GM19455 (cell line): ENCODE results near the gene LSS.
"Not testable (repeated sequence)": the region's sequence is repeated elsewhere in the genome, so short reads cannot be mapped to it uniquely, and the experiment has no call there.

Experiments used
- ATAC-seq: cut with Tn5 transposase; IDR thresholded peaks from one replicate; pipeline ENCODE4 v1.9.1; 2021; ENCODE audit not compliant: unreplicated experiment

Gene LSS

DNA sequence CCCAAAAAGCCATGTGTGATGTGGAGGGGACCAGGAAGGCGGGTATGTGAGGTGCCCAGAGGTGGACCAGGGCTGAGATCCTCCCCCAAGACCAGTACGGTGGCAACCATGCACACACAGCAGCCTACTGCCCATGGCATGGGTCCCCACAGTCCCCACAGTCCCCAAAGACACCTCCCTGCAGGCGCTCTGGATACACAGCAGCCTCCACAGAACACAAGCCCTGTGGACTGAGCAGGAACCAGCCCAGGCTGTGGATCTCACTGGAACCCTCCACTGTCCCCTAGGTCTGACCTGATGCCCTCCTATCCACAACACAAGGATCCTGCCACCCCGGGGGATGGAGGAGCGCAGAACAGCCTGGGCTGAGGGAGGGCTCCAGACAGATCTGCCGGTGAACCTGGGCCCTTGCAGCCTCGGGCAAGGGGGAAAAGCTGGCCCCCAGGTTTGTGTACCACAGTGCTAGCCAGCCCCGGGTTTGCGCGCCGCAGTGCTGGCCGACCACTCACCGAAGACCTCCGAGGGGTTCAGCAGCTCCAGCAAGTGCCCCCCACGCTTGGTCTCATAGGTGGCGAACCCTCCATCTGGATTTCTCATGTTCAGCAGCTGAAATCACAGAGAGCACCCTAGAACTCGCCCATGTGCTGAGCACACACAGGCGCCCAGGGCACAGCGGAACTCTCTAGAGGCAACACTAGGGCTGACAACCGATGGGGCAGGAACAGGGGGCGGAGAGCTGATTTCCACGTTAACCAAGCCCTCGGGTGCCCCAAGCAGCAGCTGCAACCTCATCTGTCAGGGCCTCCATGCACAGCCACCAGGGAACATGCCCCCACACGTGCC lies 22.2 kb downstream of the LSS start:
- ATAC-seq, result no peak

DNA sequence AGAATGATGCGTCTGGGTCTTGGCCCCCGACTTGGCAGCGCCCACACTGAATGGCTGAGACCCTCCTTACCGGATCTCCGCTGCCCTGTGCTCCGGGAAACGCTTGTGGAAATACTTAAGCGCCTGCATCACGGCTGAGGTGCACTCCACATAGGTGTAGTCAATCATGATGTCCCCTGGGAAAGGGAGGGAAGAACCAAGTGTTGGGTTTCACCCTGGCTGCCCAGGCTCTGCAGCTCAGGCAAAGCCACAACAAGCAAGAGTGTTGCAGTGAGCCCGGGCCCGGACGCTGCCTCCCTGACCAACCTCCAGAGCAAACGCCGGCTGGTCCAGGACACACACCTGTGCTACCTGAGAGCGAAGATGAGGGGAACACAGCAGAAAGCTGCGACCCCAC lies 22.8 kb downstream of the LSS start:
- no peak for ATAC-seq

DNA sequence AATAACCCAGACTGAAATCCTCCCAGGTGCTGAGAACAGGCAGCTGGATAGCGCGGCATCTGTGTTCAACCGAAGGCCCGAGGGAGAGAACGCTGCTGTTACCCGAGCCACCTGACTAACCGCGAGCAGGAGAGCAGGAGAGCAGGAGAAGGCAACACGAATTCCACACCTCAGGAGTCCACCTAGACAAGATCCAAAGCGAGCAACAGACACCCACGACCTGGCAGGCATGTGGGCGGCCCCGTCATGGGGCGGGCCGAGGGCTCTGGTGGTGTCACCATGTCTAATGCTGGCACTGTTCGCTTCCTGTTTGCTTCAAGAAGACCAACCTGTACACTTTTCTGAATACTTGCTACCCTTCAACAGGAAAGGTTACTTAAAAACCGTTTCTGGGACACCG lies 23.4 kb downstream of the LSS start:
- ATAC-seq, result no peak

DNA sequence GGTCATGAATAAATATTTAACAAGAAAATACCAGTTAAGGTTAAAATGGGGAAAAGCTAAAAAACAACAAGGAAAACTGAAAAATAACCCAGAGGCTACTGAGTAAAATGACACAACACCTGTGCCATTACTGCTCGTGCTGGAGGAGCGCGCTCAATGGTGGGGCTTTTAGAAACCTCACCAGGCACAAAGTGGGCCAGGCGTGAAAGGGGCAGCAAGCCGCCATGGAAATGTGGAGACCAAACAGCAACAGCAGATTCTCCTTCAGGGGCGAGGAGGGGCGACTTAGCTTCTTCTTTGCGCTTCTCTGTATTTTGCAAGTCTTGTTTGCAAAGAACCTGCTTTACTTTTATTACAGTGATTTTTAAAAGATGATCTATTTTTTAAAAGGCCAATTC lies 25.4 kb downstream of the LSS start:
- ATAC-seq, result no peak

DNA sequence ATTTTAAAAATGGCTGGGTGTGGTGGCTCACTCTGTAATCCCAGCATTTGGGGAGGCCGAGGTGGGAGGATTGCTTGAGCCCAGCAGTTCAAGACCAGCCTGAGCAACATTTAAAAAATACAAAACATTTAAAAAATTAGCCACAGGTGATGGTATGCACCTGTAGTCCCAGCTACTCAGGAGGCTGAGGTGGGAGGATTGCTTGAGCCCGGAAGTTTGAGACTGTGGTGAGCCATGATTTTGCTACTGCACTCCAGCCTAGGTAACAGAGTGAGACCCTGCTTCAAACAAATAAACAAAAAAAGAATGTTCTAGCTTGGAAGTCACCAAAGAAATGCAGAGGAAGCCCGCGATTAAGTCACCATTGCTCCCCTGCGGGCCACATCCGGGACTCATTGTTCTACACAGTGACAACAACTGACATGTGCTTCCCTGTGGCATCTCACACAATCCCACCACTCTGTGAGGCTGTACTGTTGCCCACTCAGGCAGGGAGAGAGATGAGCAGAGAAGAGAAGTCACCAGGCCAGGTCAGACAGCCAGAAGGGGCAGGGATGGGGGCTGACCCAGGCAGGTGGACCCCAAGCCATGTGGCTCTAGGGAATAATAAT lies 25.9 kb downstream of the LSS start:
- no peak for ATAC-seq

DNA sequence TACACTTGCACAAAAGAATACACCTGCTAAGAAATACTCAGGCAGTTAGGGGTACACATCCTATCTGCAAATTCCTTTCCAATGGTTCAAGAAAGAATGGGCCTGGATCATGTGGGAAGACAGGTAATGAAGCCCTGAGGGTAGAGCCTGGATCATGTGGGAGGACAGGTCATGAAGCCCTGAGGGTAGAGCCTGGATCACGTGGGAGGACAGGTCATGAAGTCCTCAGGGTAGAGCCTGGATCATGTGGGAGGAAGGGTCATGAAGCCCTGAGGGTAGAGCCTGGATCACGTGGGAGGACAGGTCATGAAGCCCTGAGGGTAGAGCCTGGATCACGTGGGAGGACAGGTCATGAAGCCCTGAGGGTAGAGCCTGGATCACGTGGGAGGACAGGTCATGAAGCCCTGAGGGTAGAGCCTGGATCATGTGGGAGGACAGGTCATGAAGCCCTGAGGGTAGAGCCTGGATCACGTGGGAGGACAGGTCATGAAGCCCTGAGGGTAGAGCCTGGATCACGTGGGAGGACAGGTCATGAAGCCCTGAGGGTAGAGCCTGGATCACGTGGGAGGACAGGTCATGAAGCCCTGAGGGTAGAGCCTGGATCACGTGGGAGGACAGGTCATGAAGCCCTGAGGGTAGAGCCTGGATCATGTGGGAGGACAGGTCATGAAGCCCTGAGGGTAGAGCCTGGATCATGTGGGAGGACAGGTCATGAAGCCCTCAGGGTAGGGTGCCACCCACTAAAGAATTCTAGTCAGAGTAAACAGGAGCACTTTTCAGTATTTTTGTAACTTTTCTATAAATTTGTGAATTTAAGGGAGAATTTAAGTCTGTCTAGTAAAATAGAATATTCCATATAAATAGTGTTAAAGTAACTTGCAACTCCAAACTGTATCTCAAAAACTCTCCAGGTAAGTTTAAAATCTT lies 27.4 kb downstream of the LSS start:
- ATAC-seq, result not testable (repeated sequence)

DNA sequence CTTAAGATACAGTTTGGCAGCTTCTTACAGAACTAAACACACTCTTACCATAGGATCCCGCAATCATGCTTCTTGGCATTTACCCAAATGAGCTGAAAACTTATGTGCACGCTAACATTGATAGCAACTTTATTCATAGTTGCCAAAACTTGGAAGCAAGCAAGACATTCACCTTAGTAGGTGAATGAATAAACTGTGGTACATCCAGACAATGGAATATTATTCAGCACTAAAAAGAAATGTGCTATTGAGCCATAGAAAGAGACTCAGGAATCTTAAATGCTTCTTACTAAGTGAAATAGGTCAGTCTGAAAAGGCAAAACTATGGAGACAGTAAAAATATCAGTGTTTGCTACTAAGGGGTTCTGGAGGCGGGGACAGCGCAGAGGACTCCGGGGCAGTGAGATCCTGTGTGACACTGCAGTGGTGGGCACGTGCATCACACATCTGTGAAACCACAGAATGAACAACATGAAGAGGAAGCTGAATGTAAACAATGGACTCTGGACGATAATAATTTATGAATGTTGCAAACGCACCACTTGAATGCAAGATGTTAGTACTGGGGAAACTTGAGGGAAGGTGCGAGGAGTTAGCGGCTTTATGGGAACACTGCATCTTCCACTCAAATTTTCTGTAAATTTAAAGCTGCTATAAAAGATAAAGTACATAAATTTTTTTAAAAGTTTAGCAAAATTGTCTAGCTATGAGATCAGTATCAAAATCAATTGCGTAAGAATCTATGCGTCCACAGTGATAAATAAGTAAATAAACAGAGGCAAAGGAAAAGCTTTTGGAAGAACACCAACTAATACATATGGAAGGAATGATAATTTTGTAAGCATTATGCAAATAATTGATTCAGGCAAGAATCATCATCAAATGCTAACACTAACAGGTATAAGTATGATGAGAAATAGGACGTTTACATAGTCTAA lies 28.9 kb downstream of the LSS start:
- ATAC-seq, result no peak

DNA sequence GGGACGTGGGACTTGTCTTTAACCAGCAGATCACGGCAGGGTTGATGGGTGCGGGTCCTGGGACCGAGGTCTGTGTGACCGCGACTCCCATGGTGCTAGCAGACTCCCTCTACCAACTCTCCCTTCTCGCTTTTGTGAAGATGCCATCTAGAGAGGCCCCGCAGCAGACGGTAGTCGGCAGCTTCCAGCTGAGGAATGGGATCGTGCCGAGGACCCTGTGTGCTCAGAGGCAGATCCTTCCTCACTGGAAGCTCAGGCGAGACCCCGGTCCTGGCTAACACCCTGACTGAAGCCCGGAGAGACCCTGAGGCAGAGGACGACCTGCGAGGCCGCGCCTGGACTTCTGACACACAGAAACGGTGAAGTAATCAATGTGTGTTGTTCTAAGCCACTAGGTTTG lies 31.8 kb downstream of the LSS start:
- ATAC-seq, result no peak

DNA sequence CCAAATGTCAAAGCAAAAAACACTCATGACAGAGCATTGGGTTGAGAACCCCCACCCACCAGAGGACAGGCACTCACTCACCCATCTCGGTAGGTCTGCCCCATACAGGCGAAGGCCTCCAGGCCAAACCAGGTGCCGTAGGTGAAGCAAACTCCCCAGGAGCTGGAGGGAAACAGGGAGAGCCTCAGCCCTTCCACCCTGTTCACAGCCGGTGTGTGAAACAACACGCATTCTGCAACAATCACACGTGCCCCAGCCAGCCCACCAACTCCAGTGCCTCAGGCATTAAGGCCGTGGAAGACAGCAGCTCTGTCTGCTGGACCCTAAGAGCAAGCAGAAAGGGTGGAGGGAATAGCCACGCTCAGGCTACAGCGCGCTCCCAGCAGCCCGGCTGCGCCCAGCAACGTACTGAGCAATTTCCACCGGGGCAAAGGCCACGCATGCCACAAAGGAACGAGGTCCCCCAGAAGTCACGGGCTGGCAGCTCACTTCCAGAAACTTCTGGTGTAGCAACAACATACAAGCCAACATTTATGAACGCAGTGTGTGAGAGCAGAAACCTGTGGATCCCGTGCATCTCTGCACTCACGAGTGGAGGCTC lies 32.9 kb downstream of the LSS start:
- no peak for ATAC-seq

DNA sequence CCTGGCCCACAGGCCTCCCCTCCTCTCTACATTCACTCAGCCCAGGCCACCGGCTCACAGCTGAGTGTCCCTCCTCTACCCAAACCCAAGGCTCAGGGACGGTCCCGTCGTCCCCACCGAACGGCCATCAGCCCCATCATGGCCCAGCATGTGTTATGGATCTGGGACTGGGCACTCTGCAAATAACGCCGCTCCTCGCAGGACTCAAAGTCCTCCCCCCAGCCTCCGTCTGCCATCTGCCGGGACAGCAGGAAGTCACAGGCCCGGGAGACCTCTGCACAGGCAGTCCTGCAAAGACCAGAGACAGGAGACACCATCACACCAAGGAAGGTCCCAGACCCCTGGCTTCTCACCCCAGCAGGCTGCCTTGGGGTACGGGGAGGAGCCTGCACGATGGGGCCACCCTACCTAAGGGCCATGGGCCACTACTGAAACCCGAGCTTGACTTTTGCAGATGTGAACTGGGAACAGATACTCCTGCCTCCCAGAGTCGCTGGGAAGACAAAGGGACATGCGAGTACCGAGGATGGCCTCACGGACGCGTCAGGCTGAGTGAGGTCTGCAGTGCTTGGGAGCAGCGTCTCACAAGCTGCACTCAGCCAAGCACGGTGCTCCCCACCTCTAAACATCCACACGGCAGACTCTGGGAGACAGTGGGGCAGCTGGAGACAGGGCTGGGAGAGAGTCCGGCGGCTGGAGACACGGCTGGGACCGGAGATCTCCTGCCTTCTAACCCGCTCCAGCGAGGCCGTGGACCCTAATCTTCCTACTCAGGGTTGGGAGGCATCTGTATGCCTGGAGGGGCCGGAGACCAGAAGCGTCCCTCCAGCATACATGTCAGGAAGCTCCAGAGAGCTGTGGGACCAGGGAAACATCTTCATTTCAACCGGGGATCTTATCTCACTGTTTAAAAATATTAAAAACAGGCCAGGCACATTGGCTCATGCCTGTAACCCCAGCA lies 33.9 kb downstream of the LSS start:
- ATAC-seq, result no peak

DNA sequence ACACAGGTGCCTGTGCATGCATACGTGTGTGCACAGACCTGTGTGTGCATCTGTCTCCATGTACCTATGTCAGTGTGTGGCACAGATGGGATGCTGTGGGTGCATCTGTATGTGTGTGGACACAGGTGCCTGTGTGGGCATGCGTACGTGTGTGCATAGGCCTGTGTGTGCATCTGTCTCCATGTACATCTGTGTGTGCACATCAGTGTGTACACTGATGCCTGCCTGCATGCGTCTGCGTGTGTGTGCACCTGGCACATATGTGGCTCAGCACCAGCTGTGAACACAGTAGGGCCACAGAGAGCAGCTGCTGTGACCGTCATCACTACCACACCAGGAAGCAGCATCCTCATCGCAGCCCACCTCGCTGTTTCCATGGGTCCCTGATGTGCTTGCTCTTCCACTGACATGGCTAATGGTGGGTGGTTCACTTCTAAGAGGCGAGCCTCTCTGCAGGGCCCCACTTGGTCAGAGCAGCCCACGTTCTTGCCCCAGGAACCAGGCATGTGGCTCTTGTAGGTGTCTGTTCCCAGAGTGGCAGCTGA lies 34.7 kb downstream of the LSS start:
- ATAC-seq, result no peak

DNA sequence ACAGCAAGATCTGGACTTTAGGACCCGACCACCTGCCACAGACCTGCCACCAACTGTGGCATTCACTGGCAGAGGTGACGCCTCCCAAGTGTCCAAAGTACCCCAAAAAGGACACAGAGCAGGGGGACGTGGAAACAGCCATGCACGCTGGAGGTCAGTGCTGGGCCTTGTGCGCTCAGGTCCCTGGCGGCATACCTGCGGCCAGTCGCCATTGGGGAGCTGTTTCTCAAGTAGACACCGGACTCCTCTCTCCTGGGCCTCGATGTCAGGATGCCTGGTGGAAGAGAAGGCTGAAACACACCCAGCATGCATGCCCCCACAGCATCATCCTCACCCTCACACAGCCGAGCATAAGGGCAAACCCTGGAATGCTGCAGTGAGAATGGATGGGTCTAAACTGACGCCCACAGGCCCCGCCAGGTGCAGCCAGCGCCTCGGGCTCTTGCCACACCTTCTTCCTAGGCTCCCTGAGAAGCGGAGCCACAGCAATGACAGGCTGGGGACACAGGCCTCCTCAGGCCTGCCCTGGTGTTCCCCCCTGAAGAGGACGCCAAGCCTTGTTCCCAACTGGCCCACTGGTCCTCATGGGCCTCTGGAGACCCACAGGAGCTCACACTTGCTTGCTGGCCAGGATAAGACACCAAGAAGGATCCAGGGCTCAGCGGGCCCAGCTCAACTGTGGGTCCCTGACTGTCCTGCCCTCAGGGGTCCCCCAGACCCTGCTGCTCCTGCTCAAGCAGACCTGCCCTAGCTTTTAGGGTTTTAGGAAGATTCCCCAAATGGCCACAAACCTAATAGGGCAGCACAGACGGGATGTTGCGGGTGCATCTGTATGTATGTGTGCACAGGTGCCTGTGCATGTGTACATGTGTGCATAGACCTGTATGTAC lies 36.6 kb downstream of the LSS start:
- ATAC-seq, result no peak

DNA sequence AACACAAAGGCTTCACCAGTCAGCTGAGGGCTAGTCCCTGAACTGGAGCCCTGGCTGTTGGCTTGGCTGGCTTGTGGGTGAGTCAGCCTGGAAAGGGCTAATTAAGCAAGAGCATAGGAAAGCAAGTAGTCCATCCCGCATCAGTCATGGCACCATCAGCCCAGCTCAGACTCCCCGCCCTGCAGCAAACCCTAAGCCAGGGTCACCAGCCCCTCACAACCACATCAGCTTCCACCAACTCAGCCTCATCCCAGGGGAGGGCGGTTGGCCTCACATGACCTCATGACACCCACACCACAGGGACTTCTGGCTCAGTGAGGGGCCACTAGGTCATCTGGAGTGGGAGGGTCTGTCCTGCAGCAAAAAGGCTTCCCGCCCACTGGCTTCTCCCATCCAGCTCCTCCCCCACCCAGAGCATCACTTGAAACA lies 37.3 kb downstream of the LSS start:
- no peak for ATAC-seq

DNA sequence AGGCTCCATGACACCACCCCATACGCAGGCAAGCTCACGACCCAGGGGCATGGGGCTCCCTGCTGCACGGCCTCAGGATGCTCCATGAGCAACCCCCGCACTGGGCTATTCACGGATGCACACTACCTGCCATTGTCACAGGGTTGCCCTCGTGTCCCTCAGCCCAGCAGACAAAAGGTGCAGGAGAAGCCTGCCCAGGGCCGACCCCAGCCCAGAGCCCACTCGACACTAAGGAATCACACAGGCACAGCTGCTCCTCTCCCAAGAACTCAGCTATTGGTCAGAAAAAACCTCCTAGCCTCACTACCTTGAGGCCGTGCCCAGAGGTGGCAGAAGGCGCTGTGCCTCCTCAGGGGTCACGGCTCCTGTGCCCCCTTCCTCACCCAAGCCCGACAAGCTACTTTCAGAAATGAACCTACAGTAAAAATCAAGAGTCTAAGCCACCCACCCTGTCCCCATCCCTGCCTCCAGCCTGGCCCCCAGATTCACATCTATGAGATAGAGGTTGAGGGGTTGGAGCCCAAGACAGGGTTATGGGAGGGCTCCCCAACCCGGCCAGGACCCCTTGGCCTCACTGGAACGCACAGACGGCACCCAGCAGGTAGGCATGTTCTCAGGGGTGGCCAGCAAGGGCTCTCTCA lies 38.0 kb downstream of the LSS start:
- ATAC-seq, result no peak

DNA sequence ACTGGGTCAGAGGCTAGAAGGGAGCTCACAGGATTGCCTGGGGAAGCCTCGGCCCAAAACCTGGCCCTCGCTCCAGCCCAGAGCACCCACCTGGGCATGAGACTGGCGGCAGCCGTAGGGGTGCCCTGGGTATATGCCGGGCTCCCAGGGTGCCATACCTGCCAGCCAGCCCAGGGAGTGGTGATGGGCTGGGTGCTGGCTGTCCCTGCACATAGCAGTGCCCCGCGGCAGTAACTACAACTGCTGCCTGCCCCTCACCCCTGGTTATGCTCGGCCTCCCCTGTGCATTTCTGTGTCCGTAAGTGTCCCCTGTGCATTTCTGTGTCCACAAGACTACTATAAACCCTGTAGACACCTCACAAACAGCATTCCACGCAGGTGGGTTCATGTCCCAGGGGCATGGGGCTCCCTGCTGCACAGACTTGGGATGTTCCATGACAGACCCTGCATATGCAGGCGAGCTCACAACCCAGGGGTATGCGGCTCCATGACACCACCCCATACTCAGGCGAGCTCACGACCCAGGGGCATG lies 38.5 kb downstream of the LSS start:
- ATAC-seq, result no peak

DNA sequence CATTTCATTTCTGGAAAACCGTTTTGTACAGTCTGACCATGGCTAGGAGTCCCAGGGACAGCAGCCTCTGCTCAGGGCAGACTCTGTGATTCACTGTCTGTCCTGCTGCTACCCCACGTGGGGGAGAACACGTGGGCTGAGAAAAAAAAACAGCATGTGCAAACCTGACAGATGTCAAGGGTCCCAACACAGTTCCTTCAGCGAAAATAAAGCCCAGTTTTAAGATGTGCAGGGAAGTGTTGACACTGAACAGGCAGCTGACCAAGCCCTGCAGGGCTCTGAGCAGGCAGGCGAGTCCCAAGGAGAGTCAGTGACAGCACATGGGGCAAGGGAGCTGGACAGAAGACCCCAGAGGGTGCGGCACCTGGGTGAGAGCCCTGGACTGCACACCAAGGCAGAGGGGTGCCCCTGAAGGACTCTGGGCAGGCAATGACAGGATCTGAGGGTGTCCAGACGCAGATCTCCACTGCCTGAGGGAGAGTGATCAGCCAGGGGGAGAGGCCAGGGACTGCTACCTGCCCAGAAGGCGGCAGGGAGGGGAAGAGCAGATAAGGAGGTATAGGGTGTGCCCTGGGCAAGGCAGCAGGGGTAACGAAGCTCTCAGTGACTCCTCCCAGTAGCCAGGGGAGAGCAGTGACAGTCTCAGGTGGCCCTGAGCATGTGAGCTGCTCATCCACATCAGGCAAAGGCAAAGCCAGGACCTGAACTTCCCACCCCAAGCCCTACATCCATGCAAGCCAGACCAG lies 39.2 kb downstream of the LSS start:
- ATAC-seq, result no peak
